Left lung (tissue), 10 donors: Measurements from ENCODE around the gene PCNX2. TPM values are rescaled to one million over a fixed set of nuclear protein-coding genes. Genes with fewer than 3 reads are reported as not detected.

ENCODE experiments used
- ATAC-seq: fragments of 200-7000 bp; cut with Tn5 transposase; one replicate; pipeline ENCODE4 v1.9.1; 2020; ENCODE audit warnings: moderate library complexity
- DNase-seq, 4 donors: peaks; one replicate each; pipeline ENCODE4 v3.0.0-alpha.2; 2013 to 2020
- H3K27ac ChIP-seq, 2 donors: fragments of 200-600 bp; sonication (generic) in 1 of 2; one replicate each; pipeline versions ENCODE4 v1.5.0 to v1.8.0; 2020 to 2021
- H3K27me3 ChIP-seq, 2 donors: fragments of 200-600 bp; sonication (generic) in 1 of 2; one replicate each; pipeline versions ENCODE4 v1.5.0 to v1.8.0; 2020 to 2021
- H3K36me3 ChIP-seq, 2 donors: fragments of 200-600 bp; sonication (generic) in 1 of 2; one replicate each; pipeline versions ENCODE4 v1.5.0 to v1.8.0; 2020 to 2021
- H3K4me1 ChIP-seq, 2 donors: fragments of 200-600 bp; one replicate each; pipeline ENCODE4 v1.8.0; 2021
- H3K4me3 ChIP-seq, 2 donors: fragments of 200-600 bp; sonication (generic) in 1 of 2; one replicate each; pipeline versions ENCODE4 v1.5.0 to v1.8.0; 2020 to 2021; ENCODE audit warnings: mild to moderate bottlenecking in 1 of 2
- H3K9me3 ChIP-seq, 2 donors: fragments of 200-600 bp; sonication (generic) in 1 of 2; one replicate each; pipeline versions ENCODE4 v1.5.0 to v1.8.0; 2020 to 2021
- intact Hi-C, 2 donors: fragments of 100-400 bp; cut with DNase I; formaldehyde crosslinking; loops; one replicate each; pipeline versions ENCODE4 v1.11.2 to v1.14.2; 2022
- polyA plus RNA-seq, 6 donors: library from polyadenylated mRNA; unstranded; fragments of 120-200 nt; gene quantifications; one replicate each; pipeline ENCODE4 v1.2.1, GENCODE V29; 2013; ENCODE audit not compliant: insufficient read length in 6 of 6
- total RNA-seq, 2 donors: library from RNA; stranded (reverse); fragmentation: NEBNext Ultra II Directional; extraction: Animal tissue kit (Norgen Biotek cat#: 25700); gene quantifications; one replicate each; pipeline ENCODE4 v1.2.1, GENCODE V29; 2021
- TF ChIP-seq, protein P1 (sequence below), 2 donors: fragments of 200-600 bp; sonication (generic) in 1 of 2; IDR thresholded peaks; one replicate each; pipeline versions ENCODE4 v1.5.0 to v1.8.0; 2021; ENCODE audit warnings: antibody characterized with exemption in 2 of 2
- donor health status: DM: no; HTN: yes; CAD: no.
- donor health status: DM: no; HTN: no; CAD: no.

PCNX2 gene
- total and polyA plus RNA-seq, 8 donors, result 9.2 to 14.7 (median 11.3) TPM

DNA sequence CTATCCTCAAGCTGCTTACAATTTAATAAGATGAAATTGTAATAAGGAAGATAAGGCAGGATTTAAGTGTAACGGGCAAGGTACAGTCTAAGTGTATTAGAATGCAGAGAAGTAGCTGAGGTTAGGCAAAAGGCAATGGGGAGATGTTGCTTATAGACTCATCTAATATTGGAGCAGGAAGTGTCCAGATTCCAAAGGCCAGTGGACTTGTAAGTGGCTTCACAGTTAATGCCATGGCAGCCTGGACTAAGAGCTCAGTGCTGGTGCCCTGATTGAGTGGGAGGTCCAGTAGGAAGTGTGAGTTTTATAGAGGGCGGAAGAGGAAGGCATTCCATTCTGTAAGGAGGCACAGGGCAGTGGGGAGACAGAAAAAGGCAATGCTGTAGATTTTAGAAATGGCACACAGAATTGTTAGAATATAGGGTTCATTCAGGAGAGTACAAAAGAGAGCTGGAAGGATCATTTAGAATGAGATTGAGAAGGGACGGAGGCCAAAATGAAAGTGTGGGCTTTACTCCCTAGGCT, 44.6 kb upstream of the PCNX2 start:
- H3K27ac ChIP-seq, result no peak overlapping the region
- H3K9me3 ChIP-seq, result no peaks in the 10 kb centered on the region
- H3K36me3 ChIP-seq, result no peaks in the 10 kb centered on the region
- intact Hi-C loops, result no loop called here
- ATAC-seq, result no peak
- H3K4me1 ChIP-seq, result no peaks in the 10 kb centered on the region
- DNase-seq, result no peak
- peaks cover 0 to 7% of the 10 kb centered on the region in 2 donors for H3K27me3 ChIP-seq
- TF ChIP-seq, protein P1, sequence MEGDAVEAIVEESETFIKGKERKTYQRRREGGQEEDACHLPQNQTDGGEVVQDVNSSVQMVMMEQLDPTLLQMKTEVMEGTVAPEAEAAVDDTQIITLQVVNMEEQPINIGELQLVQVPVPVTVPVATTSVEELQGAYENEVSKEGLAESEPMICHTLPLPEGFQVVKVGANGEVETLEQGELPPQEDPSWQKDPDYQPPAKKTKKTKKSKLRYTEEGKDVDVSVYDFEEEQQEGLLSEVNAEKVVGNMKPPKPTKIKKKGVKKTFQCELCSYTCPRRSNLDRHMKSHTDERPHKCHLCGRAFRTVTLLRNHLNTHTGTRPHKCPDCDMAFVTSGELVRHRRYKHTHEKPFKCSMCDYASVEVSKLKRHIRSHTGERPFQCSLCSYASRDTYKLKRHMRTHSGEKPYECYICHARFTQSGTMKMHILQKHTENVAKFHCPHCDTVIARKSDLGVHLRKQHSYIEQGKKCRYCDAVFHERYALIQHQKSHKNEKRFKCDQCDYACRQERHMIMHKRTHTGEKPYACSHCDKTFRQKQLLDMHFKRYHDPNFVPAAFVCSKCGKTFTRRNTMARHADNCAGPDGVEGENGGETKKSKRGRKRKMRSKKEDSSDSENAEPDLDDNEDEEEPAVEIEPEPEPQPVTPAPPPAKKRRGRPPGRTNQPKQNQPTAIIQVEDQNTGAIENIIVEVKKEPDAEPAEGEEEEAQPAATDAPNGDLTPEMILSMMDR (IDR thresholded peaks at IDR 0.05), result no peak
- H3K4me3 ChIP-seq, result no peak overlapping the region

DNA sequence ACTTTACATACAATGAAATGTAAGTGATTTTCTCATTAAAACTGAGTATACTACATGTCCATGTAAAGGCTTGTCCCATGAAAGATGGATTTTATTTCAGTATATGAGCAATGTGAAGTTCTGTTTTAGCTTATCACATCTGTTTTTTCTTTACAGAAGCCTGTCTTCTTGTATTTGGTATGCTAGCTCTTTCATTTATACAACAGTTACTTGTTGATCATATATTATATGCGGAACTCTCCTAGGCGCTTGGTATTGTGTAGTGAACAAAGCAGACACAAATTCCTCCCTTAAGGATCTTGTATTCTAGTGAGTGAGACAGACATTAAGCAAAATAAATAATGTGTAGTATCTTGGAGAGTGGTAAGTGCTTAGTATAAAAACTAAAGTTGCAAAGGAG, 42.6 kb upstream of the PCNX2 start:
- no peak for ATAC-seq
- Histone ChIP-seq H3K27ac (no peak overlapping the region), H3K27me3 (peaks cover 0 to 7% of the 10 kb centered on the region in 2 donors), H3K4me1 (no peaks in the 10 kb centered on the region), H3K9me3 (no peaks in the 10 kb centered on the region), H3K36me3 (no peaks in the 10 kb centered on the region), H3K4me3 (no peak overlapping the region)
- no peak for DNase-seq
- intact Hi-C loops, result no loop called here
- TF ChIP-seq, protein P1 (IDR thresholded peaks at IDR 0.05), result no peak

DNA sequence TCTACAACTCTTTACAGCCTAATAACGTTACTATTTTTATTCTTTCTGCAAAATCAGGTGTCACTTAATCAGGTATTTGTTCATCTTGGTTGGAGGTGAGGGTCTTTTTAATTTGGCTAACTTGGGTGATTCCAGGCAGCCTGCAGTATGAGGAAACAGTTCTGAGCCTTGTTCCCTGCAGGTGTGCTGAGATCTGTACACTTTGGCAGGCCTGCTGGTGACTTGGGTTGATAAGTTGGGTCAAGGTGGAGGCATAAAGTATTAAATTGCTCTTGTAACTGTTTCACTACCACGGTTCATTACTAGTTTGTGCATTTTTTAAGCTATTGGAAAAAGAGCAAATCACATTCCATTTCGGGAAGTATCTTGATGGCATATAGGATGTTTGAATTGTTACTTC, 42.0 kb upstream of the PCNX2 start:
- H3K4me1 ChIP-seq, result no peaks in the 10 kb centered on the region
- H3K4me3 ChIP-seq, result no peak overlapping the region
- DNase-seq (no peak), ATAC-seq (no peak)
- intact Hi-C loops, result no loop called here
- no peaks in the 10 kb centered on the region for H3K9me3 ChIP-seq
- peaks cover 0 to 7% of the 10 kb centered on the region in 2 donors for H3K27me3 ChIP-seq
- TF ChIP-seq, protein P1 (IDR thresholded peaks at IDR 0.05), result no peak
- no peak overlapping the region for H3K27ac ChIP-seq
- no peaks in the 10 kb centered on the region for H3K36me3 ChIP-seq

DNA sequence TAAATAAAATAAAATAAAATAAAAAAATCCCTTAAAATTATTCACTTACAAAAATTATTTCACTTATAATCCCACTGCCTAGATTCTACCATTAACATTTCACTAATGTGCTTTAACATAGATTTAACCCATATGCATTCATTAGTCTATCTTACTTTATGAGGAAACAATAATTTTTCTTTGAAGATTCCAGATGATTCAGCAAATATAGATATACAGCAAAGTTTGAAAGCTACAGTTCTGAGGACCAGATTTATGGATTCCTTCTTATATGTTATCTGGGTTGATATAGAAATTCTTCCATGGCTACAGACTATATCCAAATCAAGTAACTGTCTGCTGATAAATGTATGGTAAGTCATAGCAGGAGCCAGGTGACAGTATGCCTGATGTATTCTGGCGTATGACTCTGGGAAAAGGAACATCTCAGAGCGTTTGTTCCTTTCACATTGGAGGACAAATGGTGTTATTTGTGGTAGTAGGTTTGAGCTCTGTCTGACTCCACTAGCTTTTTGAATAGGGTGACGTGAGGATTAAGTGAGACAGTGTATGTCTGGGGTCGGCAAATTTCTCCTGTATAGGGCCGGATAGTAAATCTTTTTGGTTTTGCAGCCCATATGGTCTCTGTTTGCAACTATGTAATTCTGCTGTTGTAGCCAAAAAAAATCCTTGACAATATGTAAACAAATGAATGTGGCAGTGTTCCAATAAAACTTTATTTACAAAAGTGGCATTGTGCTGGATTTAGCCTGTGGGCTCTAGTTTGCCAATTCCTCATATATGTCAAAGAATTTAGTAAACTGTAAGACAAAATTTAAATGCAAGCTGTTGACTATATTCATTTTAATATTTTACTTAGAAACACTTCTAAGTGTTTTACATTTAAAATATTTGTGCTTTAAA, 41.3 kb upstream of the PCNX2 start:
- no peaks in the 10 kb centered on the region for H3K9me3 ChIP-seq
- H3K4me1 ChIP-seq, result peaks cover 0 to under 1% of the 10 kb centered on the region in 2 donors
- ATAC-seq (no peak), DNase-seq (no peak)
- H3K27ac ChIP-seq, result no peak overlapping the region
- intact Hi-C loops, result no loop called here
- H3K27me3 ChIP-seq, result peaks cover 0 to 7% of the 10 kb centered on the region in 2 donors
- H3K4me3 ChIP-seq, result no peak overlapping the region
- TF ChIP-seq, protein P1 (IDR thresholded peaks at IDR 0.05), result no peak
- H3K36me3 ChIP-seq, result no peaks in the 10 kb centered on the region

DNA sequence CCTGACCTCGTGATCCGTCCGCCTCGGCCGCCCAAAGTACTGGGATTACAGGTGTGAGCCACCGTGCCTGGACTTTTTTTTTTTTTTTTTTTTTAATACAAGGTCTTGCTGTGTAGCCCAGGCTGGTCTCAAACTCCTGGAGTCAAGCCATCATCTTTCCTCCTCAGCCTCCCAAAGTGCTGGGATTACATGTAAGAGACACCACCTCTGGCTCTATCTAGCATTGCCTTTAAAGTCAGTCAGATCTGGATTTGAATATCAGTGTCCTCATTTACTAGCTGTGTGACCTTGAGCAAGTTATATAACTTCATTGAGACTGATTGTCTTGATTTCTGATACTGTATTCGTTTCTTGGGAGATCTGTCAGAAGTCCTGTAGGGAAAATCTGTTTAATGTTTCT, 38.6 kb upstream of the PCNX2 start:
- peaks cover 7 to 12% of the 10 kb centered on the region in 2 donors for H3K27me3 ChIP-seq
- no peak overlapping the region for H3K4me3 ChIP-seq
- H3K36me3 ChIP-seq, result no peaks in the 10 kb centered on the region
- no peak for ATAC-seq
- TF ChIP-seq, protein P1 (IDR thresholded peaks at IDR 0.05), result no peak
- H3K9me3 ChIP-seq, result no peaks in the 10 kb centered on the region
- no peak overlapping the region for H3K27ac ChIP-seq
- intact Hi-C loops, result no loop called here
- peaks cover 0 to 7% of the 10 kb centered on the region in 2 donors for H3K4me1 ChIP-seq
- DNase-seq, result no peak
